ENCODE measurements around the gene DOCK9.

DOCK9 gene

GRCh38 chr13:99002172-99002710 lies 24.4 kb upstream of the DOCK9 start:
- Histone ChIP-seq H3K4me3 (IDR thresholded peaks at IDR 0.05; ENCODE audit: insufficient read depth, low read depth, low read length) (no peak overlapping the region), H4K20me1 (ENCODE audit: insufficient read depth) (no peaks in the 10 kb centered on the region), H3K4me1 (ENCODE audit: low read depth, poor library complexity, severe bottlenecking) (no peaks in the 10 kb centered on the region), H3K27me3 (ENCODE audit: insufficient read depth, low read depth) (no peaks in the 10 kb centered on the region), H3K36me3 (ENCODE audit: insufficient read depth) (no peaks in the 10 kb centered on the region), H3K9ac (no peak overlapping the region), H3K27ac (no peak overlapping the region), H2AFZ (ENCODE audit: low read depth) (no peak overlapping the region), H3K4me2 (no peak overlapping the region), H3K79me2 (ENCODE audit: insufficient read depth, low read depth) (no peaks in the 10 kb centered on the region)
- no peak for TF ChIP-seq CTCF (conservative IDR thresholded peaks at IDR 0.05; ENCODE audit: low read depth, low read length)

GRCh38 chr13:99000137-99000536 lies 22.3 kb upstream of the DOCK9 start:
- no peaks in the 10 kb centered on the region for H3K79me2 ChIP-seq (ENCODE audit: insufficient read depth, low read depth)
- H3K36me3 ChIP-seq (ENCODE audit: insufficient read depth): no peaks in the 10 kb centered on the region
- H3K4me2 ChIP-seq: no peak overlapping the region
- H3K4me3 ChIP-seq (IDR thresholded peaks at IDR 0.05; ENCODE audit: insufficient read depth, low read depth, low read length): no peak overlapping the region
- no peak overlapping the region for H3K9ac ChIP-seq
- H4K20me1 ChIP-seq (ENCODE audit: insufficient read depth): no peaks in the 10 kb centered on the region
- no peaks in the 10 kb centered on the region for H3K4me1 ChIP-seq (ENCODE audit: low read depth, poor library complexity, severe bottlenecking)
- H3K27ac ChIP-seq: no peak overlapping the region
- H2AFZ ChIP-seq (ENCODE audit: low read depth): no peak overlapping the region
- TF ChIP-seq CTCF (conservative IDR thresholded peaks at IDR 0.05; ENCODE audit: low read depth, low read length): no peak
- H3K27me3 ChIP-seq (ENCODE audit: insufficient read depth, low read depth): no peaks in the 10 kb centered on the region

- no peaks in the 10 kb centered on the region for H4K20me1 ChIP-seq (ENCODE audit: insufficient read depth)
- H3K9ac ChIP-seq: no peak overlapping the region
- no peaks in the 10 kb centered on the region for H3K27me3 ChIP-seq (ENCODE audit: insufficient read depth, low read depth)
- H3K4me3 ChIP-seq (IDR thresholded peaks at IDR 0.05; ENCODE audit: insufficient read depth, low read depth, low read length): no peak overlapping the region
- no peaks in the 10 kb centered on the region for H3K79me2 ChIP-seq (ENCODE audit: insufficient read depth, low read depth)
- H3K36me3 ChIP-seq (ENCODE audit: insufficient read depth): no peaks in the 10 kb centered on the region
- no peak overlapping the region for H3K4me2 ChIP-seq
- TF ChIP-seq CTCF (conservative IDR thresholded peaks at IDR 0.05; ENCODE audit: low read depth, low read length): no peak
- no peak overlapping the region for H3K27ac ChIP-seq
- no peak overlapping the region for H2AFZ ChIP-seq (ENCODE audit: low read depth)
- H3K4me1 ChIP-seq (ENCODE audit: low read depth, poor library complexity, severe bottlenecking): no peaks in the 10 kb centered on the region
Measured at GRCh38 chr13:98999639-98999952, 21.7 kb upstream of the DOCK9 start.

GRCh38 chr13:98998831-98999638 lies 21.2 kb upstream of the DOCK9 start:
- Histone ChIP-seq H3K27me3 (ENCODE audit: insufficient read depth, low read depth) (no peaks in the 10 kb centered on the region), H3K79me2 (ENCODE audit: insufficient read depth, low read depth) (no peaks in the 10 kb centered on the region), H3K27ac (no peak overlapping the region), H3K36me3 (ENCODE audit: insufficient read depth) (no peaks in the 10 kb centered on the region), H3K9ac (no peak overlapping the region), H3K4me1 (ENCODE audit: low read depth, poor library complexity, severe bottlenecking) (no peaks in the 10 kb centered on the region), H2AFZ (ENCODE audit: low read depth) (no peak overlapping the region), H3K4me2 (no peak overlapping the region), H4K20me1 (ENCODE audit: insufficient read depth) (no peaks in the 10 kb centered on the region), H3K4me3 (IDR thresholded peaks at IDR 0.05; ENCODE audit: insufficient read depth, low read depth, low read length) (no peak overlapping the region)
- TF ChIP-seq CTCF (conservative IDR thresholded peaks at IDR 0.05; ENCODE audit: low read depth, low read length): no peak
